NT2/D1 (cell line): Measurements from ENCODE around the gene PYGO2.

Experiments used
- SUZ12 ChIP-seq: IDR thresholded peaks from 2 replicates; pipeline ENCODE4 v1.6.1; 2011; ENCODE audit not compliant: insufficient read length, insufficient read depth; ENCODE audit errors: extremely low read depth
- YY1 ChIP-seq: IDR thresholded peaks from 2 replicates; pipeline ENCODE4 v1.6.1; 2011; ENCODE audit not compliant: insufficient read length, insufficient read depth
- ZNF274 ChIP-seq: IDR thresholded peaks from 2 replicates; pipeline ENCODE4 v1.6.1; 2011; ENCODE audit warnings: mild to moderate bottlenecking, low read depth, low read length

- TF ChIP-seq YY1 (no peak), ZNF274 (no peak), SUZ12 (no peak)
These were observed 40.3 kb upstream of the PYGO2 start for GRCh38 chr1:155001675-155002463.
